ENCODE results near the gene CABP4.
"Not testable (repeated sequence)": the region's sequence is repeated elsewhere in the genome, so short reads cannot be mapped to it uniquely, and the experiment has no call there.

CABP4 gene

DNA sequence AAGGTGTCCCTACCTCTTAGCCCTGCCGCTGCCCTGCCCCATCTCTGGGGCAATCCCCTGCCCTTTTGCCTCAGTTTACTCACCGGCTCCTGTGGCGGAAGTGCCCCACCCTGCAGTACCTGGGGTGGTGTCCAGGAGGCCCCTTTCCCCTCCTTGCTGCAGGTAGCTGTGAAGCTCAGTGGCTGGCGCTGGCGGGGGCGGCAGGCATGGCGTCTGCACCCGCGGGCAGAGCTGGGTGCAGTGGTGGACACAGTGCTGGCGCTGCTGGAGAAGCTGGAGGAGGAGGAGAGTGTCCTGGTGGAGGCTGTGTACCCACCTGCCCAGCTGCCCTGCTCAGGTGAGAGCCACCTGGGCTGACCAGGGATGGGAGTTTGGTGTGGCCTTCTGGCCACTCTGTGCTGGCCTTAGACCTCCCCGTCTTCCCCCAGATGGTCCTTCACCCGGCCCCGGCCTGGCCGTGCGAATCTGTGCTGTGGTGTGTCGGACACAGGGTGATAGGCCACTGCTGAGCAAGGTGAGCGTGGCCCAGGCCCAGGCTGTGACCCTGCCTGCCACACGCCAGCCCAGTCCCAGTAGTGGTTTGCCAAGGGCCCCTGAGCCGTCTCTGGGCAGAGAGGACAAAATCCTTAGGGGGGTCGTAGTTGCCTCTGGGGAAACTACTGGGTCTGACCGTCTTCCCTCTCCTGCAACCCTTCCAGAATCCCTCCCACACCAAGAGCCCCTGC lies 35.7 kb upstream of the CABP4 start:
- no peak for DNase-seq

DNA sequence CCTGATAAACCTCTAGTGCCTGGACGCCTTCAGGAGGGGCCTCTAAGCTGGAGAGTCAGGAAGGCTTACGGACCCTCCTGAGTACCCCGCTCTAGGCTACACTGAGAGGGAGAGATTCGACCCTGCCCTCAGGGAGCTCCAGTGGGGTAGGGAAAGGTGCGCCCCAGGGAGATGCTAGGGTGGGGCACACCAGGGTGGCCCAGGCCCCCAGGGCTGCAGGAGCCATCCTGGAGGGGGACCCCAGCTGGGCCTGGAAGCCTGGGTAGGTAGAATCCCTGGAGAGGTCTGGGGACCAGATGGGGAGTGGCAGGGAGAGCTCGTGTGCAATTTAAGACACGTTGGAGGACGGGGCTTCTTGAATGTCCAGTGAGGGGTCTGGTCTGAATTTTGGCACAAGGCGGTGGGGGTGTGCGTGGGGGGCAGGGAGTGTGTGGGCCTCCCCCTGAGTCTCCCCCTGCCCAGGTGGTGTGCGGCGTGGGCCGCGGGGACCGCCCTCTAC lies 35.0 kb upstream of the CABP4 start:
- no peak for DNase-seq

DNA sequence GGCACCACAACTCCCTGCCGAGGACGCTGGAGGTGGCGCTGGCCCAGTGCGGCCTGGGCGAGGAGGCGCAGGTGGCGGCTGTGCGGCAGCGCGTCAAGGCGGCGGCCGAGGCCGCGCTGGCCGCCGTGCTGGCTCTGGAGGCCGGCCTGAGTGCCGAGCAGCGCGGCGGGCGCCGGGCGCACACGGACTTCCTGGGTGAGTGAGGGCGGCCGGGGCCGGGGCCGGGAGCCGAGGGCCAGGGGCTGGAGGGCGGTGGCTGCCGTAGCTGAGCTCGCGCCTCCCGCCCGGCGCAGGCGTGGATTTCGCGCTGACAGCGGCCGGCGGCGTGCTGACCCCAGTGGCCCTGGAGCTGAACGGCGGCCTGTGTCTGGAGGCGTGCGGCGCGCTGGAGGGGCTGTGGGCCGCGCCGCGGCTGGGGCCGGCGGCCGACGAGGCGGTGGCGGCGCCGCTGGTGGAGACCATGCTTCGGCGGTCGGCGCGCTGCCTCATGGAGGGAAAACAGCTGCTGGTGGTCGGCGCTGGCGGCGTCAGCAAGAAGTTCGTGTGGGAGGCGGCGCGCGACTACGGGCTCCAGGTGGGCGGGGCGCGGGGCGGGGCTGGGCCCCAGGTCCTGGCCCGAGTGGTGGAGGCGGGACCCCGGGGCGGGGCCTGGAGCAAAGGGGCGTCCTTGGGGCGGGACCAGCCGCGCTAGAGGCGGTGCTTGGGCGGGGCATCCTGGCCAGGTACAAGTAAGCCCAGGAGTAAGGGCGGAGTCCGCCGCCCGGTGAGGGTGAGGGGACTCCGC lies 34.3 kb upstream of the CABP4 start:
- peak; percentile 100 for DNase-seq

DNA sequence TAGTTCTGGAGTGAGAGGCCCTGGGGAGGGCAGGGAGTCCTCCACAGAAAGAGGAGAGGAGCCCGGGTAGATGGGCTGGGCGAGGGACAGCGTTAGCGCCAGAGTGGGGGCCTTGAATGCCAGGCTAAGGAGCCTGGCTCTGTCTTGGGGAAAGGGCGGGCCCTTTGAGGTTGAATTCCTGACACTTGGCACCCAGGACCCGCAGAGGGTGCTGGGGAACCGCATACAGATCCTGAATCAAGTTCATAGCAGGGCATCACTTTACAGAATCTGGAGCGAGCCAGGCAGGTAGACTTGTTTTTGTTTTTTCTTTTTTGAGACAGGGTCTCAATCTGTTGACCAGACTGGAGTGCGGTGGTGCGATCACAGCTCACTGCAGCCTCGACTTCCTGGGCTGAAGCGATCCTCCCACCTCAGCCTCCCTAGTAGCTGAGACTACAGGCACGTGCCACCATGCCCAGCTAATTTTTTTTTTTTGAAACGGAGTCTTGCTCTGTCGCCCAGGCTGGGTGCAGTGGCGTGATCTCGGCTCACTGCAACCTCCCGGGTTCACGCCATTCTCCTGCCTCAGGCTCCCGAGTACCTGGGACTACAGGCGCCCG lies 33.6 kb upstream of the CABP4 start:
- no peak for DNase-seq

DNA sequence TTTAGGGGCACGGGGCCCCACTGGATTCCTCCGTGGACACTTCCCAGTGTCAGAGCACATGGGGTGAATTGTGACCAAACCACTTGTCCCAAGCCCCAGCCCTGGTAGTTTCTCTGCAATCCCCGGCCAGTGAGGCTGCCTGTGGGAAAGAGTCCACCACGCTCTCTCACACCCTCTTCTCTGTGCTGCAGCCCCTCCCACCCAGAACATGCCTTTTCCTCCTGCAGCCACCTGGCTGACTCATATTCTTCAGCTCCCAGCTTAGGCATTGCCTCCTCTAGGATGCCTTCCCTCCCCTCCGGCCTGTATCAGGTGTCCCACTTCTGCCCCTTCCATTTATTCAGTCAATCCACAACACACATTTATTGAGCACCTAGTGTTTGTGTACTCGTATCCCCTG lies 32.3 kb upstream of the CABP4 start:
- no peak for DNase-seq

DNA sequence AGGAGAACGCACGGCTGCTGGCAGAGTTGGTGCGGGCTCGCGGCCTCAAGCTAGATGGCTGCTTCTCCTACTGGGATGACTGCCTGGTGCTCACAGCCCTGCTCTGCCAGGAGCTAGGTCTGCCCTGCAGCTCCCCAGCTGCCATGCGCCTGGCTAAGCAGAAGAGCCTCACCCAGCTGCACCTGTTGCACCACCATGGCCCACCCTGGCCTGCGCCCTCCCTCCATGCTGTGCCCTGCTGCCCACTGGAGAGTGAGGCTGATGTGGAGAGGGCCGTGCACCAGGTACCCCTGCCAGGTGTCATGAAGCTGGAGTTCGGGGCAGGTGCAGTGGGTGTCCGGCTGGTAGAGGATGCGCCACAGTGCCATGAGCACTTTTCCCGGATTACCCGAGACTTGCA lies 31.7 kb upstream of the CABP4 start:
- no peak for DNase-seq

DNA sequence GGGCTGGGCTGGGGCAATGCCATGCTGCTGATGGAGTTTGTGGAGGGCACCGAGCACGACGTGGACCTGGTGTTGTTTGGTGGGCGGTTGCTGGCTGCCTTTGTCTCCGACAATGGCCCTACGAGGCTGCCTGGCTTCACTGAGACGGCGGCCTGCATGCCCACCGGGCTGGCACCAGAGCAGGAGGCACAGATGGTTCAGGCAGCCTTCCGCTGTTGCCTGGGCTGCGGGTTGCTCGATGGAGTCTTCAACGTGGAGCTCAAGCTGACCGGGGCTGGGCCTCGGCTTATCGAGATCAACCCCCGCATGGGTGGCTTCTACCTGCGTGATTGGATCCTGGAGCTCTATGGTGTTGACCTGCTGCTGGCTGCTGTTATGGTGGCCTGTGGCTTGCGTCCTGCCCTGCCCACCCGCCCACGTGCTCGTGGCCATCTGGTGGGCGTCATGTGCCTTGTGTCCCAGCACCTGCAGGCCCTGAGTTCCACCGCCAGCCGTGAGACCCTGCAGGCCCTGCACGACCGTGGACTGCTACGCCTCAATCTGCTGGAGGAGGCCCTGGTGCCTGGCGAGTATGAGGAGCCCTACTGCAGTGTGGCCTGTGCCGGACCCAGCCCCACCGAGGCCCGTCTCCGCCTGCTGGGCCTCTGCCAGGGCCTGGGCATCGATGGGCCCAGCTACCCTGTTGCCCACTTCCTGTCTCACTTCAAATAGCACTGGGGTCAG lies 31.1 kb upstream of the CABP4 start:
- no peak for DNase-seq

DNA sequence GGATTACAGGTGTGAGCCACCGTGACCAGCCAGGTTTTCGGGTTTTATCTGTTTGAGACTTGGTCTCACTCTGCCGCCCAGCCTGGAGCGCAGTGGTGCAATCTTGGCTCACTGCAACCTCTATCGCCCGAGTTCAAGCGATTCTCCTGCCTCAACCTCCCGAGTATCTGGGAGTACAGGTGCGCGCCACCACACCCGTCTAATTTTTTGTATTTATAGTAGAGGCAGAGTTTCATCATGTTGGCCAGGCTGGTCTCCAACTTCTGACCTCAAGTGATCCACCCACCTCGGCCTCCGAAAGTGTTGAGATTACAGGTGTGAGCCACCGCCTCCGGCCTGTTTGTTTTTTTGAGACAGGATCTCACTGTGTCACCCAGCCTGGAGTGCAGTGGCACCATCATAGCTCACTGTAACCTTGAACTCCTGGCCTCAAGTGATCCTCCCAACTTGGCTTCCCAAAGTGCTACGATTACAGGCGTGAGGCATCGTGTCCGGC lies 27.7 kb upstream of the CABP4 start:
- not testable (repeated sequence) for DNase-seq

DNA sequence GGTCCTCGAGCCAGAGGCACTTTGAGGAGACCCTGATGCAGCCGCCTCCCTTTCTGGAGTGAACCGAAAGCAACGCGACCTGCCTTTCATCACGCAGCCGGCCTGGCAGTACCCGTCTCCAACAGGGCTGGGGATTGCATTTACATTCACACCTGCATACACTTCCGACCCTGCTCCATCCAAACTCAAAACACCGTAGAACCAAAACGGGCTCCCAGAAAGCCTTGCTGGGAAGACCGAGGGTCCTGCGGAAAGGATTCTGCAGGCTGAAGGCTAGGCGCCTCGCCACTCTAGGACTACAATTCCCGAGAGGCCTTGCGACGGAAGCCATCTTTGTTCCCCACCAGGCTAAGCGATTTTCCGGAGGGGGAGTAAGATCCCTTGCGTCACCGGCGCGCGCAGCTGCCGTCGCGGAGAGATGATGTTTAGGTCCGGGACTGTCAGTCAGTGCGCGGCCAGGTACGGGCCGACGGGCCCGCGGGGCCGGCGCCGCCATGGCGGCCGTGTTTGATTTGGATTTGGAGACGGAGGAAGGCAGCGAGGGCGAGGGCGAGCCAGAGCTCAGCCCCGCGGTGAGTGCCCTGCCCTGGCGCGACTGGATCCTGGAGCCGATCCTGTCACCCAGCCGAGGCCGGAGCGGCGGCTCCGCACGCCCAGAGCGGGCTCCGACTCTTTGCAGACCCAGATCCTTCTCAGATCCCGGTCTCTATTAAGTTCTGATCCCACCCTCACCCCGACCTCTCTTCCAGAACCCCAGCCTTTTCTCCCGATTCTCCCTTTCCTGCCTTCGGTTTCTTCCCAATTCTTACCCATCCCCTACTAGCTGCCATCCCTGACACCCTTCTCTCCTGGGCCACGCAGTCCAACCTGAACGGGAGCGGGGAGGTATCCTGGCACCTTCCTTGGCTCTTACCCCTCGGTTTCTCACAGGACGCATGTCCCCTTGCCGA lies 26.8 kb upstream of the CABP4 start, which contains the start of gene RPS6KB2:
RPS6KB2 (plus strand) TSS at position 443 of the 950 bp plus-strand sequence; CDS start at position 495, 52 bp downstream.
- peak; percentile 100 for DNase-seq

DNA sequence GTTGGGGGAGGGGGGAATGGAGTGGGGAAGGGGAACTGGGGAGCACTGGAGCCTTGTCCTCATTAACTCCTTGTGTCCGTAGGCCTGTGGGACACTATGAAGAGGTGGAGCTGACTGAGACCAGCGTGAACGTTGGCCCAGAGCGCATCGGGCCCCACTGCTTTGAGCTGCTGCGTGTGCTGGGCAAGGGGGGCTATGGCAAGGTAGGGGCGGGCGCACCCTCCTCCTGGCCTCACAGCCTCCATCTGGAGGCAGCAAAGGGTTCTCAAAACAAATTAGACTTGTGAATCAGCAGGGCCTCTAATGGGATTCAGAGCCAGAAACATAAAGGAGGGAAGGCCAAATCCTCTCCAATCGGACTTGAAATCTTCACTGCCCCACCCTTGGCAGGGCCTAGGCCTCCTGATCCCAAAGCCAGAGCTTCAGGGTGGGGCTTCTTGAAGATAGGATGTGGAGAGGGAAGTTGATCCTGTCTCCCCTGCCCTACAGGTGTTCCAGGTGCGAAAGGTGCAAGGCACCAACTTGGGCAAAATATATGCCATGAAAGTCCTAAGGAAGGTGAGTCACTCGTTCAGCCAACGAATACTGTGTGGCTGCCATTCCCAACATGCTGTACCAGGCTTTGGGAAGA lies 26.0 kb upstream of the CABP4 start:
- no peak for DNase-seq

DNA sequence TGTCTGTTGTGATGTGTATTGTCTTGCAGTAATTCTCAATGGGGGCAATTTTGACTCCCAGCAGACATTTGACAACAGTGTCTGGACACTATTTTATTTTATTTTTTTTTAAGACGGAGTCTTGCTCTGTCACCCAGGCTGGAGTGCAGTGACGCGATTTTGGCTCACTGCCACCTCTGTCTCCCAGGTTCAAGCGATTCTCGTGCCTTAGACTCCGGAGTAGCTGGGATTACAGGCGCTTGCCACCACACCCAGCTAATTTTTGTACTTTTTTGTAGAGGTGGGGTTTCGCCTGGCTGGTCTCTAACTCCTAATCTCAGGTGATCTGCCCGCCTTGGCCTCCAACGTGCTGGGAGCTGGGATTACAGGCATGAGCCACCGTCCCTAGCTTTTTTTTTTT lies 25.4 kb upstream of the CABP4 start:
- DNase-seq, result no peak

DNA sequence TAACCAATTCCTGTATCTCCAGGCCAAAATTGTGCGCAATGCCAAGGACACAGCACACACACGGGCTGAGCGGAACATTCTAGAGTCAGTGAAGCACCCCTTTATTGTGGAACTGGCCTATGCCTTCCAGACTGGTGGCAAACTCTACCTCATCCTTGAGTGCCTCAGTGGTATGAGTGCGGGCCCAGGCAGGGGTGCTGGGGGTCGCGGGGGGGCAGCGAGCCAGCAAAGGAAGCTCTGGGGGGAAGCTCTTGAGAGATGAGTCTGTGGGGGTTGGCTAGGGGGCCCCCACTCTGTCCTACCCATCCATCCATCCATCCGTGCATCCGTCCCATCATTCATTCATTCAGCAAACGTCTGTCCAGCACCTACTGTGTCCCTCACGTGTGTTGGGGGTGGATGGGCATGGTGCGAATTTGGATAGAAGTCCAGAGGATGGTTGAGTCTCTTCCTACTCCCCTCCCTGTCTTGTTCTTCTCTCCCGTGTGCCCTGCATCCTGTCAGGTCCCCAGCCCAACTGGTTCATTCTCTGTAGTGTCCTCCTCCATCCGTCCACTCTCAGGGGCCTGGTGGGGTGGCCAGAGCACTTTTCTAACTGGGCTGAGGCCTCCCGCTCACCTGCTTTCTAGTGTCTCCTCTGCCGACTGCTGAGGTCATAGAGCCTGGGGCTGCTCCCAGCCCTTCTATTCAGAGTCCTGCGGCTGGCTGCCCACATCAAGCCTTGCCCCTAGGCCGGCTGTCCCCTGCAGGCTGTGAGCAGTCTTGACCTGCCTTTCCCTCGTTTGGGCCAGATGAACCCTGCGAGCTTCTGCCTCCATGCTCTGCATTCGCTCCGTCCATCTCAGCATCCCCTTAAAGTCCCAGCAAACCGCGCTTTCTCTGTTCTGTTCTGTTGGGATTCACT lies 23.6 kb upstream of the CABP4 start:
- no peak for DNase-seq

DNA sequence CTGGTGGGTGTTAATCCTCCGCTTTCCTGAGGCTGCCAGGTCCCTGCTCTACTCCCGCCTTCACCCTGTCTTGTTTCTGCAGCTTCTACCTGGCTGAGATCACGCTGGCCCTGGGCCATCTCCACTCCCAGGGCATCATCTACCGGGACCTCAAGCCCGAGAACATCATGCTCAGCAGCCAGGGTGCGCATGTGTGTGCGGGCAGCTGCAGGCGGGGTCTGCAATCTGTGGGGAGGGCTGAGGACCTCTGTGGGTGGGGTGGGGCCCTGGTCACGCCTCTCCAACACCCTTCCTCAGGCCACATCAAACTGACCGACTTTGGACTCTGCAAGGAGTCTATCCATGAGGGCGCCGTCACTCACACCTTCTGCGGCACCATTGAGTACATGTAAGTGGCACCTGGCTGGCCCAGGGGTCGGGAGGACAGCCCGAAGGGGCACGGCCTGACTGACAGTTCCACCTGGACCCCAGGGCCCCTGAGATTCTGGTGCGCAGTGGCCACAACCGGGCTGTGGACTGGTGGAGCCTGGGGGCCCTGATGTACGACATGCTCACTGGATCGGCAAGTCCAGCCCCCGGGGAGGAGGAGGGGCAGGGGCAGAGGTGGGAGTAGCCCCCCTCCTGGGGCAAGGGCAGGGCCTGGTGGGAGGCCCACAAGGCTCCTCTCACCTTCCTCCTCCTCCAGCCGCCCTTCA lies 22.4 kb upstream of the CABP4 start:
- no peak for DNase-seq

DNA sequence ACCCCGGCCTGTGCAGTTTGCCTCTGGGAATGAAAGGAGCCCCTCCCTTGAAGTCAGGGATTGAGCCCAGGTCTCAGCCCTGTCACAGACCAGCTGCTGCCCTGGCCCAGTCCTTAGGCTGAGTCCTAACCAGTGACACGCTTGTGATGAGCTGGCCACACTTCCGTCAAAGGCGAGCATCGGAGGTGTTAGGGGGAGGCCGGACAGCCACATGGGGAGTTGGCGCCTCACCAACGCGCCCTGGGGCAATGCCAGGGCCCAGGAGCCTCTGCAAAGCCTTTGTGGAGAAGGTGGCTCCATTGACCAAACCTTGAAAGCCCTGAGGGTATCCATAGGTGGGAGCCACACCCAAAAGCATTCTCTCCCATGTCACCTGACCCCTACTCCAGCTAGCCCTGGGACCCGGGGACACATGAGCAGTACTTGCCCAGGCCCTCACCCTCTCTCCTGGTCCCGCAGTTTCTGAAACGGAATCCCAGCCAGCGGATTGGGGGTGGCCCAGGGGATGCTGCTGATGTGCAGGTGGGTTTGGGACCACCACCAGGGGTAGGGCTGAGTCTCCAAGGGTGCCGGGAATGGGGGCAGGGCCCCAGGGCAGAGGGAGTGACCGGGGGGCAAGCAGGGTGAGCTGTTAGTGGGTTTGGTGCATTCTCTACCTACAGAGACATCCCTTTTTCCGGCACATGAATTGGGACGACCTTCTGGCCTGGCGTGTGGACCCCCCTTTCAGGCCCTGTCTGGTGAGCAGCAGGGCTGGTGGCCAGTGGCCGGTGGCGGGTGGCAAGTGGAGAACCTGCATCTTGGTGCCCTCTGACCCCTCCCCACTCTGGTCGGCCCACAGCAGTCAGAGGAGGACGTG lies 21.4 kb upstream of the CABP4 start:
- DNase-seq, result no peak

DNA sequence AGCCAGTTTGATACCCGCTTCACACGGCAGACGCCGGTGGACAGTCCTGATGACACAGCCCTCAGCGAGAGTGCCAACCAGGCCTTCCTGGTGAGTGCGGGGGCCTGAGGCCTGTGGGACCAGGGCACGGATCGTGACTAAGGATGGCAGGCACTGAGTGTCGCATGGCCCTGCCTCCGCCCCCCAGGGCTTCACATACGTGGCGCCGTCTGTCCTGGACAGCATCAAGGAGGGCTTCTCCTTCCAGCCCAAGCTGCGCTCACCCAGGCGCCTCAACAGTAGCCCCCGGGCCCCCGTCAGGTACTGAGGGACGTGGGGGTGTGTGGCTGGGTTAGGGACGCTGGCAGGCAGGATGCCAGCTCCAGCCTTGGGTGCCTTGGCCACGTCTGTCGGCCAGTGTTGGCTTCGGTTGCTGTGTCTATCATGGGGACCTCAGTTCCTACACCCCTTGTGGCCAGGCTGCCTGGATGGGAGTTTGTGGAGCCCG lies 20.7 kb upstream of the CABP4 start:
- DNase-seq, result no peak

DNA sequence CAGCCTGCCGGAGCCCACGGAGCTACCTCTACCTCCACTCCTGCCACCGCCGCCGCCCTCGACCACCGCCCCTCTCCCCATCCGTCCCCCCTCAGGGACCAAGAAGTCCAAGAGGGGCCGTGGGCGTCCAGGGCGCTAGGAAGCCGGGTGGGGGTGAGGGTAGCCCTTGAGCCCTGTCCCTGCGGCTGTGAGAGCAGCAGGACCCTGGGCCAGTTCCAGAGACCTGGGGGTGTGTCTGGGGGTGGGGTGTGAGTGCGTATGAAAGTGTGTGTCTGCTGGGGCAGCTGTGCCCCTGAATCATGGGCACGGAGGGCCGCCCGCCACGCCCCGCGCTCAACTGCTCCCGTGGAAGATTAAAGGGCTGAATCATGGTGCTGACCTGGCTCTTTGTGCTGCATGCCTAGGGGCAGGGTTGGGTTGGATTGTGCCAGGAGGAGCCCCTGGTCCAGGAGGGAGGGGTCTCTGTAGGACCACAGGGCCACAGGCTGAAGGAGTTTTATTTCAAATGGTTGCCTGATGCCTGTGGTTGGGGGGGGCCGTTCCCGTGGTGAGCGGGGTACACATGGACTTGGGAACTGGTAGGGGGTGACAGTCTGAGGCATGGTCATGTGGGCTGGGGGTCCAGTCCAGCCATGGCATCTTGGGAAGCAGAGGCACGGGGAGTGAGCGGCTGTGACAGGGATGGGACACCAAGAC lies 20.0 kb upstream of the CABP4 start:
- no peak for DNase-seq

DNA sequence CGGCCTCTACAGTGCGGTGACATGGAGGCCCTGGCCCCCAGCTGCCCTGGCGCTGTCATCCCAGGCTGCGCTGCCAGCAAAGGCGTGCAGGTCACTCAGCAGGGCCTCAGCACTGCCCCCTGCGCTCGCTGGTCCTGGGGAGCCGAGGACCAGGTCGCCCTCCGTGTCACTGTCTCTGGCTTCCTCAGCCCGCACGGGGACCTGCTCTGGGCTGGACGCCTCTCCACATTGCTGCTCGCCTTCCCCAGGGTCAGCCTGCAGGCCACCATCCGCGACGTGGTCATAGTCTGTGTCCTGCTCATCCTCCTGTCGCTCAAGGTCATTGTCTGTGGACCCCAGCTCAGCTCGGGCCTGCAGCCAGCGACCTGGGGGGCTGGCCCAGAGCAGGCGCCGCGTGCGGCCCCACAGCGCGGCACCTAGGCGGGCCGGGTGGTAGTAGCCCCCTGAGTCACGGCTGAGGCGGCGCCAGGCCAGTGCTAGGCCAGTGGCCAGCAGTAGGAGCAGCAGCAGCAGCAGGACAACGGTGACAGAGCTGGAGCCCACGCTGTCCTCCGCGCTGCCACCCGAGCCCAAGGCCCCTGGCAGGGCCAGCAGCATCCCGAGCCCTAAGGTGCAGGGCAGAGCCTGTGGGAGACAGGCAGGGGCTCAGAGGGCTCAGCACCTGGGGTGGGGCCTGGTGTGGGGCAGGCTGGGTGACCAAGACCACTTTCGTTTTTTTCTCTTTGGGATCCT lies 19.3 kb upstream of the CABP4 start:
- no peak for DNase-seq

Data from 8988T (cell line).